Activated CD8-positive, alpha-beta T cell treated with anti-CD3 and anti-CD28 coated beads for 36 hours (primary cell): ENCODE data around the gene SIL1. TPM values are rescaled to one million over a fixed set of nuclear protein-coding genes. Genes with fewer than 3 reads are reported as not detected.

Source experiments
- ATAC-seq: fragments of 200-7000 bp; cut with Tn5 transposase; one replicate; pipeline ENCODE4 v1.10.0; 2021; ENCODE audit warnings: mild to moderate bottlenecking, moderate library complexity
- CTCF ChIA-PET: fragments of 350-600 bp; sonication (Branson Sonifier 250); formaldehyde crosslinking; loops from one replicate; lab custom pipeline; 2021; ENCODE audit warnings: antibody characterized with exemption; lab: Charles Lee
- POLR2A ChIA-PET: fragments of 350-600 bp; sonication (Branson Sonifier 250); formaldehyde crosslinking; loops from one replicate; lab custom pipeline; 2021; ENCODE audit warnings: antibody characterized with exemption; lab: Charles Lee
- DNase-seq: peaks from one replicate; pipeline ENCODE4 v3.0.0-alpha.2; 2020
- H3K27ac Mint-ChIP-seq: one replicate; pipeline ENCODE4 v1.8.0; 2021; ENCODE audit warnings: mild to moderate bottlenecking, mixed read lengths
- H3K27me3 Mint-ChIP-seq: one replicate; pipeline ENCODE4 v1.8.0; 2021; ENCODE audit warnings: mixed read lengths
- H3K36me3 Mint-ChIP-seq: one replicate; pipeline ENCODE4 v1.8.0; 2021; ENCODE audit warnings: low read depth, mixed read lengths
- H3K4me1 Mint-ChIP-seq: one replicate; pipeline ENCODE4 v1.8.0; 2021; ENCODE audit warnings: low read depth, mixed read lengths
- H3K4me3 Mint-ChIP-seq: one replicate; pipeline ENCODE4 v1.8.0; 2021; ENCODE audit warnings: mild to moderate bottlenecking, moderate library complexity, mixed read lengths
- H3K9me3 Mint-ChIP-seq: one replicate; pipeline ENCODE4 v1.8.0; 2021; ENCODE audit warnings: mixed read lengths
- CTCF ChIP-seq: fragments of 200-600 bp; IDR thresholded peaks from one replicate; pipeline ENCODE4 v1.8.0; 2022; ENCODE audit warnings: antibody characterized with exemption, mild to moderate bottlenecking
- intact Hi-C: fragments of 100-400 bp; cut with micrococcal nuclease; formaldehyde crosslinking; loops from one replicate; pipeline ENCODE4 v1.10.0; 2022
- total RNA-seq, 2 experiments: library from RNA; stranded (reverse); gene quantifications; one replicate each; pipeline ENCODE4 v1.2.3, GENCODE V29; 2021

The SIL1 gene
- total RNA-seq, 2 experiments from 2014 or later, result 27.6 to 32.3 TPM

GRCh38 chr5:139100825-139101224 is 97.3 kb downstream of the SIL1 start:
- ChIA-PET POLR2A (no interaction called here), CTCF (interaction anchor here (1.1 kb wide), 1 partner anchor 275 kb away, joined by 3 read pairs; no protein-coding TSS in a partner anchor)
- no peak for TF ChIP-seq CTCF
- H3K9me3 Mint-ChIP-seq, result no peaks in the 10 kb centered on the region
- no peaks in the 10 kb centered on the region for H3K27me3 Mint-ChIP-seq
- ATAC-seq, result no peak
- no peak overlapping the region for H3K4me3 Mint-ChIP-seq
- H3K36me3 Mint-ChIP-seq, result no peaks in the 10 kb centered on the region
- H3K4me1 Mint-ChIP-seq, result no peaks in the 10 kb centered on the region
- no peak overlapping the region for H3K27ac Mint-ChIP-seq
- no peak for DNase-seq
- intact Hi-C loops, result no loop called here

GRCh38 chr5:139094154-139095131 is 103.7 kb downstream of the SIL1 start:
- no peaks in the 10 kb centered on the region for H3K27me3 Mint-ChIP-seq
- H3K9me3 Mint-ChIP-seq, result no peaks in the 10 kb centered on the region
- H3K4me1 Mint-ChIP-seq, result peaks cover 11% of the 10 kb centered on the region
- TF ChIP-seq CTCF, result no peak
- intact Hi-C loops, result no loop called here
- H3K27ac Mint-ChIP-seq, result peak overlapping the region; percentile 7
- peaks cover 4% of the 10 kb centered on the region for H3K36me3 Mint-ChIP-seq
- ChIA-PET CTCF (no interaction called here), POLR2A (no interaction called here)
- ATAC-seq, result peak; percentile 39
- DNase-seq, result no peak
- no peak overlapping the region for H3K4me3 Mint-ChIP-seq

GRCh38 chr5:139092741-139093343 is 105.3 kb downstream of the SIL1 start:
- Mint-ChIP-seq H3K9me3 (no peaks in the 10 kb centered on the region), H3K4me1 (peaks cover 18% of the 10 kb centered on the region), H3K4me3 (no peak overlapping the region), H3K36me3 (peaks cover 4% of the 10 kb centered on the region), H3K27ac (no peak overlapping the region), H3K27me3 (no peaks in the 10 kb centered on the region)
- intact Hi-C loops, result no loop called here
- TF ChIP-seq CTCF, result no peak
- no peak for ATAC-seq
- CTCF ChIA-PET, result no interaction called here
- POLR2A ChIA-PET, result no interaction called here
- DNase-seq, result no peak

- no peak for ATAC-seq
- POLR2A ChIA-PET, result no interaction called here
- Mint-ChIP-seq H3K36me3 (peaks cover 6% of the 10 kb centered on the region), H3K27me3 (no peaks in the 10 kb centered on the region), H3K4me1 (peaks cover 18% of the 10 kb centered on the region), H3K27ac (no peak overlapping the region), H3K4me3 (no peak overlapping the region), H3K9me3 (no peaks in the 10 kb centered on the region)
- TF ChIP-seq CTCF, result no peak
- intact Hi-C loops, result no loop called here
- DNase-seq, result no peak
- CTCF ChIA-PET, result no interaction called here
Observed at GRCh38 chr5:139091439-139092156, 106.6 kb downstream of the SIL1 start.
